DOHH2 (cell line): ENCODE measurements around the gene B4GALT7.
A peak's percentile ranks its signal among the peaks of the same experiment; 100 is the strongest.

Source experiments
- H3F3A ChIP-seq: fragments of 200-600 bp; sonication (generic), shearing (Covaris generic); 2 replicates; pipeline ENCODE4 v1.6.0; 2016; ENCODE audit warnings: antibody characterized with exemption, mild to moderate bottlenecking; ENCODE audit not compliant: control insufficient read depth, insufficient read depth
- H3K27ac ChIP-seq: fragments of 200-600 bp; sonication (generic); 2 replicates; pipeline ENCODE4 v1.5.1; 2014; ENCODE audit warnings: low read depth, mild to moderate bottlenecking, low read length, moderate library complexity
- H3K27me3 ChIP-seq: fragments of 200-600 bp; sonication (generic); 2 replicates; pipeline ENCODE4 v1.6.1; 2014; ENCODE audit warnings: mild to moderate bottlenecking, low read length, mixed read lengths; ENCODE audit not compliant: control insufficient read depth
- H3K36me3 ChIP-seq: fragments of 200-600 bp; sonication (generic); 2 replicates; pipeline ENCODE4 v1.6.1; 2014; ENCODE audit warnings: mild to moderate bottlenecking, low read length, moderate library complexity, mixed read lengths; ENCODE audit not compliant: control insufficient read depth
- H3K4me1 ChIP-seq: fragments of 200-600 bp; sonication (generic); 2 replicates; pipeline ENCODE4 v1.6.1; 2014; ENCODE audit warnings: mild to moderate bottlenecking, low read length, mixed read lengths; ENCODE audit not compliant: control insufficient read depth
- H3K4me2 ChIP-seq: fragments of 200-600 bp; sonication (generic); 2 replicates; pipeline ENCODE4 v1.6.0; 2014; ENCODE audit warnings: mild to moderate bottlenecking, low read length, moderate library complexity
- H3K4me3 ChIP-seq: fragments of 200-600 bp; sonication (generic); 2 replicates; pipeline ENCODE4 v1.5.1; 2014; ENCODE audit warnings: mild to moderate bottlenecking, low read length, mixed read lengths
- H3K79me2 ChIP-seq: fragments of 200-600 bp; sonication (generic); 2 replicates; pipeline ENCODE4 v1.6.1; 2014; ENCODE audit warnings: mild to moderate bottlenecking, low read length, mixed read lengths; ENCODE audit not compliant: control insufficient read depth
- H3K9me2 ChIP-seq: fragments of 200-600 bp; sonication (generic); replicated peaks from 2 replicates; pipeline ENCODE4 v1.6.1; 2014; ENCODE audit warnings: mild to moderate bottlenecking, low read length, mixed read lengths; ENCODE audit not compliant: control insufficient read depth
- H3K9me3 ChIP-seq: fragments of 200-600 bp; sonication (generic); 2 replicates; pipeline ENCODE4 v1.6.1; 2014; ENCODE audit warnings: antibody characterized with exemption, low read length, mixed read lengths; ENCODE audit not compliant: control insufficient read depth, insufficient read depth
- H4K20me1 ChIP-seq: fragments of 200-600 bp; sonication (generic); 2 replicates; pipeline ENCODE4 v1.6.0; 2014; ENCODE audit warnings: low read depth, mild to moderate bottlenecking, antibody characterized with exemption, low read length, moderate library complexity; ENCODE audit not compliant: control insufficient read depth, insufficient read depth
- EZH2phosphoT487 ChIP-seq: fragments of 200-600 bp; sonication (generic); IDR thresholded peaks from 2 replicates; pipeline ENCODE4 v1.6.1; 2017; ENCODE audit warnings: borderline replicate concordance, mild to moderate bottlenecking, antibody characterized with exemption, low read length, moderate library complexity, mixed read lengths
- TF ChIP-seq, protein P1 (sequence below): fragments of 200-600 bp; sonication (generic); IDR thresholded peaks from one replicate; pipeline ENCODE4 v1.5.1; 2014; ENCODE audit warnings: antibody characterized with exemption, mild to moderate bottlenecking, low read depth, low read length; ENCODE audit not compliant: poor library complexity, severe bottlenecking

The B4GALT7 gene

DNA sequence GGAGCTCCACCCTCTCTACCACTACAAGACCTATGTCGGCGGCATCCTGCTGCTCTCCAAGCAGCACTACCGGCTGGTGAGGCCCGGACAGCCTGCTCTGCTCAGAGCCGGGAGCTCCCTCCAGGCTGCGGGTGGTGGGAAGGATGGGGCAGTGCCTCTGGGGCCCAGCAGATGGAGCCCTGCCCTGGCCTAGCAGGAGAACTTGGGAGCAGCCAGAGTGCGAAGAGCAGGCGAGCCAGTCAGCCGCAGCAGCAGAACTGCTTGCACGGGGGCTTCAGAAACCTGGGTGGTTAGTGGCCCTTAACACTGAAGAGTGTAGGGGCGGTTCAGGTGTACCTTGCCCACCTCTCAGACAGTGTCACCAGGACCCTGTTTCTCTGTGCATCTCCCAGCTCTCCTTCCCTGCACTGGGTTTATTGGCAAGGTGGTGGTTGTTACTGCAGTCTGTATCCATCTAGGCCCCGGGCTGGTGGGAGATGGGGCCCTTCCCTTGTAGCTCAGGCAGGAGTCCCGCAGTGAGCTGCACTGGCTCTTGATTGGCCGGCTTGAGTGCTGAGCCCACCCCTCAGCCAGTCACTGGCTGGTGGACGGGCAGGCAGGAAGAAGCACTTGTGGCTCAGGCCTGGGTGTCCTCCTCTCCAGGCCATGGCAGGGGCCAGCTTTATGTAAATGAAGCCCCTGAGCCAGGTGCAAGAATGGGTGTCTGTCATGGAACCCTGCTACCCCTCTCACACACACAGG is 7.7 kb downstream of the B4GALT7 start:
- Histone ChIP-seq H3F3A (no peaks in the 10 kb centered on the region), H3K4me1 (peaks cover 5% of the 10 kb centered on the region; the same call in 1 of the 2 replicates), H3K4me3 (no peak overlapping the region), H3K4me2 (no peak overlapping the region), H3K9me3 (no peaks in the 10 kb centered on the region), H3K27ac (no peak overlapping the region), H3K9me2 (no peaks in the 10 kb centered on the region), H3K36me3 (peaks cover 31% of the 10 kb centered on the region), H3K27me3 (no peaks in the 10 kb centered on the region), H4K20me1 (no peaks in the 10 kb centered on the region), H3K79me2 (no peaks in the 10 kb centered on the region; the same call in 1 of the 2 replicates)
- no peak for TF ChIP-seq EZH2phosphoT487
- TF ChIP-seq, protein P1, sequence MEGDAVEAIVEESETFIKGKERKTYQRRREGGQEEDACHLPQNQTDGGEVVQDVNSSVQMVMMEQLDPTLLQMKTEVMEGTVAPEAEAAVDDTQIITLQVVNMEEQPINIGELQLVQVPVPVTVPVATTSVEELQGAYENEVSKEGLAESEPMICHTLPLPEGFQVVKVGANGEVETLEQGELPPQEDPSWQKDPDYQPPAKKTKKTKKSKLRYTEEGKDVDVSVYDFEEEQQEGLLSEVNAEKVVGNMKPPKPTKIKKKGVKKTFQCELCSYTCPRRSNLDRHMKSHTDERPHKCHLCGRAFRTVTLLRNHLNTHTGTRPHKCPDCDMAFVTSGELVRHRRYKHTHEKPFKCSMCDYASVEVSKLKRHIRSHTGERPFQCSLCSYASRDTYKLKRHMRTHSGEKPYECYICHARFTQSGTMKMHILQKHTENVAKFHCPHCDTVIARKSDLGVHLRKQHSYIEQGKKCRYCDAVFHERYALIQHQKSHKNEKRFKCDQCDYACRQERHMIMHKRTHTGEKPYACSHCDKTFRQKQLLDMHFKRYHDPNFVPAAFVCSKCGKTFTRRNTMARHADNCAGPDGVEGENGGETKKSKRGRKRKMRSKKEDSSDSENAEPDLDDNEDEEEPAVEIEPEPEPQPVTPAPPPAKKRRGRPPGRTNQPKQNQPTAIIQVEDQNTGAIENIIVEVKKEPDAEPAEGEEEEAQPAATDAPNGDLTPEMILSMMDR, result peak; percentile 81

- Histone ChIP-seq H3K79me2 (no peaks in the 10 kb centered on the region; the same call in 1 of the 2 replicates), H3K27me3 (no peaks in the 10 kb centered on the region), H3K27ac (no peak overlapping the region), H3K4me3 (no peak overlapping the region), H3K36me3 (peaks cover 31% of the 10 kb centered on the region), H4K20me1 (no peaks in the 10 kb centered on the region), H3K4me2 (no peak overlapping the region), H3K4me1 (peaks cover 5% of the 10 kb centered on the region; the same call in 1 of the 2 replicates), H3F3A (no peaks in the 10 kb centered on the region), H3K9me2 (no peaks in the 10 kb centered on the region), H3K9me3 (no peaks in the 10 kb centered on the region)
- TF ChIP-seq, protein P1, result no peak
- no peak for TF ChIP-seq EZH2phosphoT487
Measured at GRCh38 chr5:177608243-177609075, 8.5 kb downstream of the B4GALT7 start.

DNA sequence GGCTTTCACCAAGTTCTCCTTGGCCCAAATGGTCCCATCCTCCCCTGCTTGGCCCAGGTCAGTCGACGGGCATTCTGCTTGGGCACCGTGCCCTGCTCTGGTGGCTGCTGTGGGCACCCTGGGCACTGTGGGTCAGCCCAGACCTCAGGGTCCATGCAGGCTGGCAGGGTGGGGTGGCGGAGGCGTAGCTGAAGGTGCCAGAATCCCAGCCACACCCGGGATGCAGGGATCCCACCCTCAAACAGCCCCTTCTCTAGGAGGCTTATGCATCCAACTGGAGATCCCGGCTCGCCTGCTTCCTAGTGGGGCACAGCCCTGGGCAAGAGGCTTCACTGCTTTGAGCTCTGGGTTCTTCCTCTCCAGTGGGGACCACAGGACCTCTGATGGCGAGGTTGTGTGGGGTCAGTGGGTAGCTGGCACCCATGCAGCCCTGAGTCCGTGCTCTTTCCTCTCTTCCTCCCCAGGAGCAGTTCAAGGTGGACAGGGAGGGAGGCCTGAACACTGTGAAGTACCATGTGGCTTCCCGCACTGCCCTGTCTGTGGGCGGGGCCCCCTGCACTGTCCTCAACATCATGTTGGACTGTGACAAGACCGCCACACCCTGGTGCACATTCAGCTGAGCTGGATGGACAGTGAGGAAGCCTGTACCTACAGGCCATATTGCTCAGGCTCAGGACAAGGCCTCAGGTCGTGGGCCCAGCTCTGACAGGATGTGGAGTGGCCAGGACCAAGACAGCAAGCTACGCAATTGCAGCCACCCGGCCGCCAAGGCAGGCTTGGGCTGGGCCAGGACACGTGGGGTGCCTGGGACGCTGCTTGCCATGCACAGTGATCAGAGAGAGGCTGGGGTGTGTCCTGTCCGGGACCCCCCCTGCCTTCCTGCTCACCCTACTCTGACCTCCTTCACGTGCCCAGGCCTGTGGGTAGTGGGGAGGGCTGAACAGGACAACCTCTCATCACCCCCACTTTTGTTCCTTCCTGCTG is 9.4 kb downstream of the B4GALT7 start:
- H3K36me3 ChIP-seq, result peaks cover 31% of the 10 kb centered on the region
- H3K9me3 ChIP-seq, result no peaks in the 10 kb centered on the region
- no peaks in the 10 kb centered on the region for H3K27me3 ChIP-seq
- H3K9me2 ChIP-seq, result no peaks in the 10 kb centered on the region
- H3F3A ChIP-seq, result no peaks in the 10 kb centered on the region; the same call in 1 of the 2 replicates
- H4K20me1 ChIP-seq, result no peaks in the 10 kb centered on the region
- H3K4me2 ChIP-seq, result no peak overlapping the region
- H3K4me3 ChIP-seq, result no peak overlapping the region
- peaks cover 5% of the 10 kb centered on the region; the same call in 1 of the 2 replicates for H3K4me1 ChIP-seq
- no peaks in the 10 kb centered on the region; the same call in 1 of the 2 replicates for H3K79me2 ChIP-seq
- no peak overlapping the region for H3K27ac ChIP-seq
- TF ChIP-seq EZH2phosphoT487, result no peak
- TF ChIP-seq, protein P1, result no peak
